HG02970 (cell line): ENCODE results near the gene SIX5.
"Not testable (repeated sequence)": the region's sequence is repeated elsewhere in the genome, so short reads cannot be mapped to it uniquely, and the experiment has no call there.

Experiments
- ATAC-seq: cut with Tn5 transposase; IDR thresholded peaks from one replicate; pipeline ENCODE4 v1.9.1; 2021; ENCODE audit warnings: mild to moderate bottlenecking, moderate library complexity, moderate number of reproducible peaks; ENCODE audit not compliant: unreplicated experiment, low FRiP score

SIX5 gene

DNA sequence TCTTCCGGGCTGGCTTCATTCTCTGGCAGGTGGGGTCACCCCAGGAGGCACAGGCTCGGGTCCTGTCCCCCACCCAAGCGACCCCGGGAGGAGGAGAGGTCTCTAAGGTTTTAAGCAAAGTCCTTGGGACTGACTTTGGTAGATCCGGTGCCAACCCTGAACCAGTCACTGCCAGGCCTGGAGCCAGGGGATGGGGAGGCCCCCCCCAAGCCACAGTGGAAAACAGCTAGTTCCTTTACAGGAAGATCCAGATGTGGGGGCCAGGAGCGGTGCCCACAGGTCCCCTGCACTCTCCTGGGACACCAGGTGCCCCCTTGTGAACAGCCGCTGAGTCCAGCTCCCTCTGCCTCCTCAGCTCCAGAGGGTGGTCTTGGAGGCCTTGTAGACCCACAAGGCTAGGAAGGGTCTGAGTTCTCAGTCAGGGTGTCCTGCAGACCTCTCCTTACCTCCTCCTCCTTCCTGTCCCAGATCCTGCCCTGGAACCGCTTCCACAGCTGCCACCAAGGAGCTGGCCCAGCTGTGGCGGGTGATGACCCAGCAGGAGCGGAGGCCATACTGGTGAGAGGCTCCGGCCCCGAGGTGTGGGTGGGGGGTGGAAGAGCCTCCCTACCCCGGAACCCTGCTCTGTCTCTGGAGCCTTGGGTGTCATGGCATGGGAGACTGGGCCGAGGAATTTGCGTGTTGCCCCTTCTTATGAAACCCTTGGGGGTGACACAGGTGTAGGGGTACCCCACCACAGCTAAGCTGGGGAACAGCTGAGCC, 6.0 kb downstream of the SIX5 start:
- no peak for ATAC-seq

DNA sequence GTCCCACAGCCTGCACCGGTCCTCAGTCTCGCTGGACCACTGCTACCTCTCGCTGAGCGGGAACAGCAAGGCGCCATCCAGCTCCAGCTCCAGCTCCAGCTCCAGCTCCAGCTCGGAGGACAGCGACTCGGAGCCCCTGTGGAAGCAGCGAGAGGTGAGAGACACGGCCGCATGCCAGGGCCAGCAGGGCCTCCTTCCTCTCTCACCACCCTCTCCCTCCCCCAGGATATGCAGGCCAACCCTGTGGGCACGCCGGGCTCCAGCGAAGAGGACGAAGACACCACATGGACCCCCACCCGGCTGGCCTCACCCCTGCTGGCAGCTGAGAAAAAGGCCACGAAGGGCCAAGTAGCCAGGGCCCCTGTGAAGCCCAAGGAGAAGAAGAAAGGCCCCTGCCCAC, 7.3 kb downstream of the SIX5 start:
- ATAC-seq, result no peak

DNA sequence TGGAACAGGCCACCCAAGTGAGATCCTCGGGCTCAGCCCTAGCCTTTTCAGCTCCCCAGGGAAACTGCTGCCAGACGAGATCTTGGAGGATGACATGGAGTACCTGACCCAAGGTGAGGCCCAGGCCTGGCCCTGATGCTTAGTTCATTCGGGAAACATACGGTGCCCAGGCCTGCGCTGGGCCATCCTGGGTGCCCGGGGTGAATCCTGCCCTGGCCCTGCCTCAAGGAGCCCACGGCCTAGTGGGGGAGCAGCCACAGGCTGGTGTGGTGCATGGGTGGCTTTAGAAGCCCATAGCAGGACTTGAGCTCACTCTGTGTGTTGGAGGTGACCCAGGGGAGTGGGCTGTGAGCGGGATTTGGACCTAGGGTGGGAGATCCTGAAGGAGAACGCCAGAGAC, 10.1 kb downstream of the SIX5 start:
- ATAC-seq, result no peak

DNA sequence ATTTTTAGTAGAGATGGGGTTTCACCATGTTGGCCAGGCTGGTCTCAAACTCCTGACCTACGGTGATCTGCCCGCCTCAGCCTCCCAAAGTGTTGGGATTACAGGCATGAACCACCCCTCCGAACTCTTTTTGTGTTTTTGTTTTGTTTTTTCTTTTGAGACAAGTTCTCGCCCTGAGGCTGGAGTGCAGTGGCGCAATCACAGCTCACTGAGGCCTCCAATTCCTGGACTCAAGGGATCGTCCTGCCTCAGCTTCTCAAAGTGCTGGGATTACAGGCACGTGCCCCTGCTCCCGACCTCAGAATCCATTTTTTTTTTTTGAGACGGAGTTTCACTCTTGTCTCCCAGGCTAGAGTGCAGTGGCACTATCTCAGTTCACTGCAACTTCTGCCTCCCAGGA, 11.4 kb downstream of the SIX5 start:
- no peak for ATAC-seq

DNA sequence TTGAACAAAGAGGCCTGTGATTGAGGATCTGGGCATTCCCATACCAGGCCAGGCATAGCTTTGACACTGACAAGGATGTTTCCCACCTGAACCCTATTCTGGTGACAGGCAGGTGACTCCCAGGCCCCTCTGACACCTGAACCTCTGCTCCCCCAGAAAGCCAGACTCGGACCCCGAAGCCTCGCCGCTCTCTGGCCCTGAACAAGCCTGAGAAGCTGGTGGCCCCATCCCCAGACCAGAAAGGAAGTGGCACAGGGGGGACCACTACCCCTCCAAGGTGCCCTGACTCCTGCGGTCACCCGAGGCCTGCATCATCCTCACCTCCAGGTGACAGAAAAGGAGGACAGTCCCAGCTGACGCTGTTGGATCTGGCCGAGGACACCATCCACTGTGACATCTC, 14.7 kb downstream of the SIX5 start:
- no peak for ATAC-seq

DNA sequence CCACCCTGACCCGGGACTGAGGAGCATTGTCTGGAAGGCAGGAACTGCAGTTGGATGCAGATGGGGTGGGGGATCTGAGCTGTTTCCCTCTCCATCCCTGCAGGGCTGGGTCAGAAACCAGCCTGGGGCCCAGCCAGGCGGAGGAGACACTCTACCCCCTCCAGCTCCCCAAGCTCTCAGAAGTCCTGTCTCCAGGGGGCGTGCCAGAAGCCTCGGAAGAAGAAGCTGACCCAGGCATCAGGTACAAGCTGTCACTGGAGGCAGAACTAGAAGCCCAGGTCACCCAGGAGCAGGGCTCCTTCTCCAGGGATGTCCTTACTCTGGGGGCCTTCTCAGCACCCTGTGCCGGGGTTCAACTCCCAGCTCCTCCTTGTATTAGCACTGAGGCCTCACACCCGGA, 15.5 kb downstream of the SIX5 start:
- no peak for ATAC-seq

DNA sequence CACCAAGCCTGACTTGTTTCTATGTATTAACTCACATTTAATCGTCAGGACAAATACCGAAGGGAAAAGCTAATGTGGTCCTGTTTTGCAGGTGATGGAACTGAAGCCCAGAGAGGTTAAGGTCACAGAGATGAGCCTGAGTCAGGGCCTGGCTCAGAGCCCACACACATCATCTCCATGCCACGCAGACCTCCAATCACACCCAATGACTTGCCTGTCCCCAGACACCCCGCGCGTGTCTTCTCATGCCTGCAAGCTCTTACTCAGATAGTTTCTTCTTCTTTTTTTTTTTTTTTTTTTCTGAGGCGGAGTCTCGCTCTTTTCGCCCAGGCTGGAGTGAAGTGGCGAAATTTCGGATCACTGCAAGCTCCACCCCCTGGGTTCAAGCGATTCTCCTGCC, 16.4 kb downstream of the SIX5 start:
- no peak for ATAC-seq

DNA sequence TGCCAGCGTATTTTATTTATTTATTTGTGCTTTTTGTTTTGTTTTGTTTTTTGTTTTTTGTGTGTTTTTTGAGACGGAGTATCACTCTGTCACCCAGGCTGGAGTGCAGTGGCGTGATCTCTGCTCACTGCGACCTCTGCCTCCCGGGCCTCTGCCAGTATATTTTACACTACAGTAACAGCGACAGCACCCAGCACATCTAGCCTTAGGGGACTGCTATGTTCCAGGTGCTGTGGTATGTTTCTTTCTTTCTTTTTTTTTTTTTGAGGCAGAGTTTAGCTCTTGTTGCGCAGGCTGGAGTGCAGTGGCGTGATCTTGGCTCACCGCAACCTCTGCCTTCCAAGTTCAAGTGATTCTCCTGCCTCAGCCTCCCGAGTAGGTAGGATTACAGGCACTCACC, 17.6 kb downstream of the SIX5 start:
- not testable (repeated sequence) for ATAC-seq

DNA sequence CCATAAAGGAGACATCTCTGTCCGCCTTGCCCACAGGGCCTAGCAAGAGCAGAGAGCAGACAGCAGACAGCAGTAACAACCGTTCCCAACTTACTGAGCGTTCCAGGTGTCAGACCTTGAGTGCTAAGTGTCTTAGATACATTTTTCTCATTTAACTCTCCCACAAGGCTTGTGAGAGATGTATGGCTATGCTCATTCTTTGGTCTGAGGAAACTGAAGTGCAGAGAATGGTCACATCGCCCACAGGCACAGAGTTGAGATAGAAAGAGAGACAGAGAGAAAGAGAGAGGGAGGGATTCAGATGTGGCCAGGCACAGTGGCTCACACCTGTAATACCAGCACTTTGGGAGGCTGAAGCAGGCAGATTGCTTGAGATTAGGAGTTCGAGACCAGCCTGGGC, 21.5 kb downstream of the SIX5 start:
- ATAC-seq, result no peak

DNA sequence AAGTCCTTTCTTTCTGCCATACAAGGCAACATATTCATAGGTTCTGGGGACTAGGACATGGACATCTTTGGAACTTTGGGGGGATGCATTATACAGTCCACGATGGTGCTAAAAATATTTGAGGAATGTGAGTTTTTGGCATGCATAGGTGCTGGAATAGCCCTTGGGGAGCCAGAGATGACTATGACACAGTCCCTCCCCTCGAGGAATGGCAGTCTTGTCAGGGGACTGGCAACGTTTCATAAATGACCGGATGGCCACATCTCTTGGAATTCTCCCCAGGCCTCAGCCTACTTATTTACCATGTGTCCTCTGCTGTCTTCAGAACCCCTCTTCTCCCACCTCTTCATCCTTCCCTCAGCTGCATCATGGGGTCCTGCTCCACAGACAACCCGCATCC, 22.2 kb downstream of the SIX5 start:
- ATAC-seq, result no peak

DNA sequence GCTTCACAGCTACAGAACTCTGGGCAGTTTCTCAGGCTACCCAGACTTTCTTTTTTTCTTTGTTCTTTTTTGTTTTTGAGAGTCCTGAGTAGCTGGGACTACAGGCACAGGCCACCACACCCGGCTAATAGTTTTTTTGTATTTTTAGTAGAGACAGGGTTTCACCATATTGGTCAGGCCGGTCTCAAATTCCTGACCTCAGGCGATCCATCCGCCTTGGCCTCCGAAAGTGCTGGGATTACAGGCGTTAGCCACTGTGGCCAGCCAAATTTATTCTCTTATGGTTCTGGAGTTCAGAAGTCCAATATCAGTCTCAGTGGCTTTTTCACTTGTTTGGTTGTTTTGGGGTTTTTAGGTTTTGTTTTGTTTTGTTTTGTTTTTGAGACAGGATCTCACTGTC, 23.4 kb downstream of the SIX5 start:
- no peak for ATAC-seq

DNA sequence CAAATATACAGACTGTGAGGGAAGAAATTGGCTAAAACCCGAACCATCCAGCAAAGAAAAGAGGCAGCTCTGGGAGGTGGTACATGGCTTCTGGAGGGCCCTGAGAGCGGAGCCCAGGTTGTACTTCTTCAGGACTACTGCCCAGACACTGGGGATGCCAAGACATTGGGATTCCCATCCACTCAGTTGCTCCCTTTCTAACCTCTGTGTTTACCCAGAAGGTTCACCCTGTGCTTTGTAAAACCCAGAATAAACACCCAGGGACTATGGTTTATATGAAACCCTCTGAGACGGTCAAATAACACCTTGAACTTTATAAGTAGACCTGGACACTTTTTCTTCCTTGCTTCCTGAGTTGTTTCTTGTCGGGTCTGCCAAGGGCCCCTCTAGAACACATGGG, 26.1 kb downstream of the SIX5 start:
- ATAC-seq, result no peak

DNA sequence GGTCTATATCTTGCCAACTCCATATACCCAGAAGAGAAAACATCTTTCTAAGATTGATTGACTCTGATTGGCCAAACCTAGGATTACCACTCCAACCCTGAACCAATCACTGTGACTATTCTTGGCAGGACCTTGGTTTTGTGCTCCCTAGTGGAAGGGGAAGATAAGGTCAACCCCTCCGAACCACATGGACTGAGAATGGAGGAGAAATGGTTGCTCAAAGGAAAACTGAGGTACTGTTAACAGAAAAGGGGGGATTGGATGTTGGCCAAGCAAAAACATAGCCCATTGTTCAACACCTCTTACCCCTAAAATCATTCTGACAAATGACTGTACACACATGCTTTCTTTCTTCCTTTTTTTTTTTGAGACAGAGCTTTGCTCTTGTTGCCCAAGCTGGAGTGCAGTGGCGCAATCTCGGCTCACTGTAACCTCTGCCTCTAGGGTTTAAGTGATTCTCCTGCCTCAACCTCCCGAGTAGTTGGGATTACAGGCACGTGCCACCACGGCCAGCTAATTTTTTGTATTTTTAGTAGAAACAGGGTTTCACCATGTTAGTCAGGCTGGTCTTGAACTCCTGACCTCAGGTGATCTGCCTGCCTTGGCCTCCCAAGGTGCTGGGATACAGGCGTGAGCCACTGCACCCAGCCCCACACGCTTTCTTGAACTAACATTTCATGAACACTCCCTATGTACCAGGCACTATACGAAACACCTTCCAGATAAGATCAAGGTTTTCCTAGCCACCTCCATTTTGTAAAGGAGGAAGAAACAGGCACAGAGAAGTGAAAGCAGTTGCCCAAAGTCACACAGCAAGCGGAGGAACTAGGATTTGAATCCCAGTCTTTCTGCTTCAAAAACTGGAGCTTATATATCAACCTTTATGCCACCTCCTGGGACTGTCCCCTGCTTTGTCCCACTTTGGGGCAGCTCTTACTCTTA, 29.3 kb downstream of the SIX5 start:
- no peak for ATAC-seq

DNA sequence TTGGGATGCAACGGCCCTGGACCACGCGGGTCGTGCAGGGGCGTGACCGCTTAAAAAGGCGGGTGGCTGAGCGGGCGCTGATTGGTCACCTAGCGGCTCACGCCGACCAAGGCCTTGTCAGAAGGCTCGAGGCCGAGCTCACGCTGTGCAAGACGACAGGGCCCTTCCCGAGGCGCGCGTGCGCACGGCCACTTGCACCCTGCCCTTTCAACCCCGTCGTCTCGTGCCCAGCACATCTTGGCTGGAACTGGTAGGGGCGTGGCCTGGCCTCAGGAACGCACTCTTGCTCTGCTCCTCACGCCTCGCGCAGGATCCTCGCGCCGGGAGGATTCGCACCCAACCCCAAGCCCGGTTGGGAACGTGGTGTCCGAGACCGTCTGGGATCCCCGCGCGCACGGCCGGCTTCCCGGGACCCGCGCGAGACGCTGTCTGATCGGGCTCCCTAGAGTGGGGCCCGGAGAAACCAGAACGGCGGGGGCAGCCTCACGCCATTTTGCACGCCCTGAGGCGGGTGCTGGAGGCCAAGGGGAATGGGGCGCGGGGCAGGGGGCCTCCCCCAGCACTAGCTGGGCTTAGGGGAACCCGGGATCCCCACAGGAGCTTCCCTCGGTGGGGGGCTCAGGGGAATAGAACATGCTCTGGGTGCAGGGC, 35.8 kb downstream of the SIX5 start, which contains the start of gene MEIOSIN:
TSS of gene MEIOSIN (plus strand) at position 280 of the 651 bp plus-strand sequence. CDS start 1,938 bp downstream, outside the sequence.
- ATAC-seq, result no peak

DNA sequence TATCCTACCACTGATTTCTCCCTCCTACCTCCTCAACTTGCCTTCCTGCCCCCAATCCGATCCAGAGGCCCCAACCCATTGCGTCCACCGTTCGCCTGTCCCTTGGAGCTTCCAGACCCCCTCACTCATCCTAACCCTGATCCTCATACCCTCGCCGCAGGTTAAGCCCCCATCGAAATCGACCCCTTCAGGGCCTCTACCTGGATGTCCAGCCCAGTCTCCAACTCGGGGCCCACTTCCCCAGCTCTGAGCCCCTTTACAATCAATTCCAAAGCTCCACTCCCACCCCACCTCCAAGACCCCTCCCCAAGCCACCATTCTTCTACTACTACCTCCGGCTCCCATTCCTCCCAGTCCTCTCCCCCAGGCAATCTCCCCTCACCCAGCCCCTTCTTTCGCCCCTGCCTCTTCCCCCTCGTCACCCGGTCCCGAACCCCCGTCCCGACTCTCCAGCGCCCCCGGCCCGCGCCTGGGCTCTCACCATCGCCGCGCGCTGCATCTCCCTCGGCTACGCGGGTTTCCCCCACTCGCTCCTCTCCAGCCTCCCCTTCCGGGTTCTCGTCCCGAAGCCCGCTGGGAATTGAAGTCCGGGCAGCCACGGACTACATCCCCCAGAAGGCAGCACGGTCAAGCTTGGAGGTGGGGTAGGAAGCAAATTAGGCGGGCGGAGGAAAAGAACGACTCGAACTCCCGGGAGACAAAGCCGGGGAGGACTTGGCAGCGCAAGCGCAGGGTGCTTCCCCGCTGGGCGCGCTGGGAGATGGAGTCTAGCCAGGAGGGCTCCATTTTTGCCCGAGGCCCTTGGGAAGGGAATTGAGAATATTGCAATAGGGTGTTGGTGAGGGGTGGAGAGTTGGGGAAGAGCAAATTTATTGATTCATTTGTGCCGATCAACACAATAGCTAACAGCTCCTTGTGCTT, 38.4 kb downstream of the SIX5 start, which contains the start of gene FBXO46:
TSS of gene FBXO46 (minus strand) at position 529 of the 921 bp plus-strand sequence. CDS start 17,401 bp downstream, outside the sequence.
- ATAC-seq, result peak; percentile 91

DNA sequence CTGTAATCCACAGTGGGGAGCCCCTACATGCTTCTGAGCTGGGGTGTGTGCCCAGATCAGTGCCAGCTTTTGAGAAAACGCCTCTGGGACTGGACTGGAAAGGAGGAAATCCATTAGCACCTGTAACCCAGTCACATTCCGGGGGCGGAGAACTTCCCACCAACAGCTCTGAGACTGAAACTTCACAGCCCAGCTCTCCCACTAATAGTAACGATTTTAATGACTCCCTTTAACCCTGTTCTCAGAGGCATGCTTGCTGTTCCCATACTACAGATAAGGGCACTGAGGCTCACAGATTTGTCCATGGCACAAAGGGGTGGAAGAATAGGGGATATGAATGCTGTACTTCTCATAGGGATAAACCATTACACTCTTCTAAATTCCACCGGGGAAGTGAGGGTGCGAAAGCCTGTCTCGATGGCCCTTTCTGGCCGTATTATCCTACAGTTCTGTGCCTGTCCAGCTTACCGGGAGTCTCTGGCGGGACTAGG, 39.2 kb downstream of the SIX5 start:
- ATAC-seq, result no peak

DNA sequence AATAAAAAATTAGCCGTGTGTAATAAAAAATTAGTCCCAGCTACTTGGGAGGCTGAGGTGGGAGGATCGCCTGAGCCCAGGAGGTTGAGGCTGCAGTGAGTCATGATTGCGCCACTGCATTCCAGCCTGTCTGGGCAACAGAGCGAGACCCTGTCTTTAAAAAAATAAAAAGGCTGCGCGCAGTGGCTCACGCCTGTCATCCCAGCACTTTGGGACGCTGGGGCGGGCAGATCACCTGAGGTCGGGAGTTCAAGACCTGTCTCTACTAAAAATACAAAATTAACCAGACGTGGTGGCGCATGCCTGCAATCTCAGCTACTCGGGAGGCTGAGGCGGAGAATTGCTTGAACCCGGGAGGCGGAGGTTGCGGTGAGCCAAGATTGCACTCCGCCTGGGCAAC, 40.4 kb downstream of the SIX5 start:
- ATAC-seq, result not testable (repeated sequence)

DNA sequence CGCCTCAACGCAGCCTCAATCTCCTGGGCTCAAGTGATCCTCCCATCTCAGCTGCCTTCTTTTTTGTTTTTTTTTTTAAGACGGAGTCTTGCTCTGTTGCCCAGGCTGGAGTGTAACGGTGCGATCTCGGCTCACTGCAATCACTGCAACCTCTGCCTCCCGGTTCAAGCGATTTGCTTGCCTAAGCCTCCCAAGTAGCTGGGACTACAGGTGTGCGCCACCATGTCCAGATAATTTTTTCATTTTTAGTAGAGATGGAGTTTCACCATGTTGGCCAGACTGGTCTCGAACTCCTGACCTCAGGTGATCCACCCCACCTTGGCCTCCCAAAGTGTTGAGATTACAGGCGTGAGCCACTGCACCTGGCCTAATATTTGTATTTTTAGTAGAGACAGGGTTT, 49.0 kb downstream of the SIX5 start:
- ATAC-seq, result not testable (repeated sequence)

DNA sequence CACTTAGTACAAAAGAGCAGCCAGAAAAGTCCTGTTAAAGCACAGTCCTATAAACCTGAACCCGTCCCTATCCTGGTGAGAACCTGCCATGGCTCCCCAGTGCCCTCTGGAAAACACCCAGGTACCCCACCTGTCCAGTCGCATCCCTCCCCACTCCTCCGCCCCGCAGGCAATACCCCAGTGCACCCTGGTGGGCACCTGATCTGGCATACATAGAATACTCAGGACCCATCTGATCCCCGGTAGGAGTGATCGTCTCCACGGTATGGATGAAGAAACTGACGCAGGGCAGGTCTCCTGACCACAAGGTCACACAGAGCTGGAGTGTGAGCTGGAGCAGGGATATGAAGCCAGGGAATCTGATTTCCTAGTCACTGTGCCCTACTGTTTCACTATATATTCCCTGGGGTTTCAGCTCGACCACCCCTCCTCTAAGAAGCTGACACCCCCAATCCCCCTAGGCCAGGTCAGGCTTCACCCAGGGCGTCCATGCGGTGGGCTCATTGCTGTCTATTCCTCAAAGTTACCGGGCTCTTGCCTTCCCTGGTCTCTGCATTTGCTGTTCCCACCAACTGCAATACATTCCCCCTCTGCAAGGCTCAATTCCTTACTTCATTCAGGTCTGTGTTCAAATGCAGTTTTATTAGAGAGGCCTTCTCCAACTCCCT, 50.9 kb downstream of the SIX5 start:
- no peak for ATAC-seq
